ENCODE data around the gene LCN15.
"Not testable (repeated sequence)": the region's sequence is repeated elsewhere in the genome, so short reads cannot be mapped to it uniquely, and the experiment has no call there.

DNA sequence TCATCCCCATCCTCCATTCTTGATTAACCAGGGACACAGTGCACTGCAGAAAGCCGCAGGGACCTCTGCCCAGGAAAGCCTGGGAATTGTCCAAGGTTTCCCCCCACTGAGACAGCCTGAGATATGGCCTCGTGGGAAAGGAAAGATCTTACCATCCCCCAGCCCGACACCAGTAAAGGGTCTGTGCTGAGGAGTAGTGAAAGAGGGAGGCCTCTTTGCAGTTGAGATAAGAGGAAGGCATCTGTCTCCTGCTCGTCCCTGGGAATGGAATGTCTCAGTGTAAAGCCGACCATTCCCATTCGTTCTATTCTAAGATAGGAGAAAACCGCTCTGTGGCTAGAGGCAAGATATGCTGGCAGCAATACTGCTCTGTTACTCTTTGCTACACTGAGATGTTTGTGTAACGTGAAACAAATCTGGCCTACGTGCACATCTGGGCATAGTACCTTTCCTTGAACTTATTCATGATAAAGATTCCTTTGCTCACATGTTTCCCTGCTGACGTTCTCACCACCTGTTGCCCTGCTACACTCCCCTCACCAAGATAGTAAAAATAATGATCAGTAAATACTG, 32.5 kb upstream of the LCN15 start:
- TF ChIP-seq, protein P1, sequence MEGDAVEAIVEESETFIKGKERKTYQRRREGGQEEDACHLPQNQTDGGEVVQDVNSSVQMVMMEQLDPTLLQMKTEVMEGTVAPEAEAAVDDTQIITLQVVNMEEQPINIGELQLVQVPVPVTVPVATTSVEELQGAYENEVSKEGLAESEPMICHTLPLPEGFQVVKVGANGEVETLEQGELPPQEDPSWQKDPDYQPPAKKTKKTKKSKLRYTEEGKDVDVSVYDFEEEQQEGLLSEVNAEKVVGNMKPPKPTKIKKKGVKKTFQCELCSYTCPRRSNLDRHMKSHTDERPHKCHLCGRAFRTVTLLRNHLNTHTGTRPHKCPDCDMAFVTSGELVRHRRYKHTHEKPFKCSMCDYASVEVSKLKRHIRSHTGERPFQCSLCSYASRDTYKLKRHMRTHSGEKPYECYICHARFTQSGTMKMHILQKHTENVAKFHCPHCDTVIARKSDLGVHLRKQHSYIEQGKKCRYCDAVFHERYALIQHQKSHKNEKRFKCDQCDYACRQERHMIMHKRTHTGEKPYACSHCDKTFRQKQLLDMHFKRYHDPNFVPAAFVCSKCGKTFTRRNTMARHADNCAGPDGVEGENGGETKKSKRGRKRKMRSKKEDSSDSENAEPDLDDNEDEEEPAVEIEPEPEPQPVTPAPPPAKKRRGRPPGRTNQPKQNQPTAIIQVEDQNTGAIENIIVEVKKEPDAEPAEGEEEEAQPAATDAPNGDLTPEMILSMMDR (IDR thresholded peaks at IDR 0.05), result not testable (repeated sequence)
- not testable (repeated sequence) for TF ChIP-seq POLR2A (IDR thresholded peaks at IDR 0.05)
